Natural killer cell (primary cell): ENCODE data around the gene ASIC5. TPM values are rescaled to one million over a fixed set of nuclear protein-coding genes. Genes with fewer than 3 reads are reported as not detected.

Source experiments
- ATAC-seq, 3 donors: fragments of 150-1000 bp in 2 of 3; fragments of 200-7000 bp in 1 of 3; cut with Tn5 transposase; 1 replicate in 1 of 3; 2 replicates in 2 of 3; pipeline ENCODE4 v1.10.0; 2021; ENCODE audit warnings: mild to moderate bottlenecking in 2 of 3, moderate library complexity in 2 of 3
- DNase-seq, 2 donors: peaks; one replicate each; pipeline versions ENCODE4 v3.0.0 to v3.0.0-alpha.2; 2013 to 2021; ENCODE audit warnings: mixed read lengths in 1 of 2
- H3K27ac ChIP-seq: one replicate; pipeline ENCODE4 v1.5.1; 2013; ENCODE audit warnings: mild to moderate bottlenecking, low read length
- H3K27me3 ChIP-seq: one replicate; pipeline ENCODE4 v1.6.1; 2013; ENCODE audit warnings: low read length; ENCODE audit not compliant: control insufficient read depth, insufficient read depth
- H3K36me3 ChIP-seq: one replicate; pipeline ENCODE4 v1.6.1; 2013; ENCODE audit warnings: low read length; ENCODE audit not compliant: control insufficient read depth, insufficient read depth
- H3K4me1 ChIP-seq: one replicate; pipeline ENCODE4 v1.6.1; 2013; ENCODE audit warnings: low read length; ENCODE audit not compliant: control insufficient read depth, insufficient read depth
- H3K4me3 ChIP-seq: one replicate; pipeline ENCODE4 v1.5.1; 2013; ENCODE audit warnings: low read length
- H3K9me3 ChIP-seq: one replicate; pipeline ENCODE4 v1.6.1; 2013; ENCODE audit warnings: low read length; ENCODE audit not compliant: control insufficient read depth, insufficient read depth
- H3K27ac Mint-ChIP-seq, 2 donors: one replicate each; pipeline ENCODE4 v1.8.0; 2022; ENCODE audit warnings: mild to moderate bottlenecking in 2 of 2, mixed read lengths in 2 of 2, moderate library complexity in 1 of 2
- H3K27me3 Mint-ChIP-seq, 2 donors: one replicate each; pipeline ENCODE4 v1.8.0; 2022; ENCODE audit warnings: low read depth in 2 of 2, mixed read lengths in 2 of 2
- H3K36me3 Mint-ChIP-seq: one replicate; pipeline ENCODE4 v1.8.0; 2022; ENCODE audit warnings: mixed read lengths
- H3K4me1 Mint-ChIP-seq, 2 donors: one replicate each; pipeline ENCODE4 v1.8.0; 2022; ENCODE audit warnings: mixed read lengths in 2 of 2
- H3K4me3 Mint-ChIP-seq: one replicate; pipeline ENCODE4 v1.8.0; 2022; ENCODE audit warnings: mild to moderate bottlenecking, moderate library complexity, mixed read lengths
- H3K9me3 Mint-ChIP-seq, 2 donors: one replicate each; pipeline ENCODE4 v1.8.0; 2022; ENCODE audit warnings: mixed read lengths in 2 of 2
- CTCF ChIP-seq: fragments of 200-600 bp; IDR thresholded peaks from one replicate; pipeline ENCODE4 v1.8.0; 2022; ENCODE audit warnings: antibody characterized with exemption
- WGBS: methylation state at CpG from one replicate; pipeline ENCODE4 v1.1.7; 2013; ENCODE audit warnings: missing lambda C conversion rate; ENCODE audit not compliant: insufficient coverage; 5-methylcytosine and 5-hydroxymethylcytosine counted together
- intact Hi-C: fragments of 100-400 bp; cut with micrococcal nuclease; formaldehyde crosslinking; loops from one replicate; pipeline ENCODE4 v1.14.2; 2022
- total RNA-seq, 4 donors: library from RNA; stranded (reverse); fragments of 120-200 nt in 1 of 4; gene quantifications; one replicate each; pipeline versions ENCODE4 v1.2.3 to v1.2.4, GENCODE V29; 2013 to 2022

Gene ASIC5
- total RNA-seq, 3 donors from 2014 or later (not counting 1 experiment from before 2014, with no cell fraction given) = not detected

GRCh38 chr4:155889031-155889793 is 23.1 kb upstream of the ASIC5 start:
- Histone ChIP-seq H3K4me3 (no peak overlapping the region), H3K4me1 (no peaks in the 10 kb centered on the region), H3K36me3 (no peaks in the 10 kb centered on the region), H3K27ac (no peak overlapping the region), H3K27me3 (no peaks in the 10 kb centered on the region), H3K9me3 (no peaks in the 10 kb centered on the region)
- 62% methylated on average over 5 of the region's 5 CpGs for WGBS
- no peak for ATAC-seq
- peaks cover 3 to 11% of the 10 kb centered on the region in 2 donors for H3K9me3 Mint-ChIP-seq
- H3K27me3 Mint-ChIP-seq = peaks cover 0 to 3% of the 10 kb centered on the region in 2 donors
- intact Hi-C loops = no loop called here
- H3K27ac Mint-ChIP-seq = no peak overlapping the region
- H3K4me3 Mint-ChIP-seq = no peak overlapping the region
- no peak for DNase-seq
- no peaks in the 10 kb centered on the region for H3K36me3 Mint-ChIP-seq
- no peak for TF ChIP-seq CTCF
- H3K4me1 Mint-ChIP-seq = no peaks in the 10 kb centered on the region

GRCh38 chr4:155887847-155888570 is 21.9 kb upstream of the ASIC5 start:
- H3K4me1 ChIP-seq = no peaks in the 10 kb centered on the region
- no peak overlapping the region for H3K27ac ChIP-seq
- H3K9me3 ChIP-seq = no peaks in the 10 kb centered on the region
- H3K27ac Mint-ChIP-seq = no peak overlapping the region
- DNase-seq (no peak), ATAC-seq (no peak)
- no peak overlapping the region for H3K4me3 ChIP-seq
- H3K27me3 Mint-ChIP-seq = peaks cover 0 to 3% of the 10 kb centered on the region in 2 donors
- intact Hi-C loops = no loop called here
- H3K9me3 Mint-ChIP-seq = peaks cover 3 to 11% of the 10 kb centered on the region in 2 donors
- no peak overlapping the region for H3K4me3 Mint-ChIP-seq
- no peak for TF ChIP-seq CTCF
- H3K36me3 ChIP-seq = no peaks in the 10 kb centered on the region
- no peaks in the 10 kb centered on the region for H3K4me1 Mint-ChIP-seq
- H3K36me3 Mint-ChIP-seq = no peaks in the 10 kb centered on the region
- H3K27me3 ChIP-seq = no peaks in the 10 kb centered on the region
- WGBS = 70% methylated on average over 4 of the region's 6 CpGs

GRCh38 chr4:155887045-155887444 is 21.0 kb upstream of the ASIC5 start:
- H3K9me3 Mint-ChIP-seq = peaks cover 3 to 10% of the 10 kb centered on the region in 2 donors

More at GRCh38 chr4:155887045-155887444, 21.0 kb upstream of the ASIC5 start:
- Histone ChIP-seq H3K4me3 (no peak overlapping the region), H3K27ac (no peak overlapping the region), H3K36me3 (no peaks in the 10 kb centered on the region), H3K9me3 (no peaks in the 10 kb centered on the region), H3K4me1 (no peaks in the 10 kb centered on the region), H3K27me3 (no peaks in the 10 kb centered on the region)
- no CpG with 5 or more reads among the region's 1 CpG for WGBS
- no peak for DNase-seq
- Mint-ChIP-seq H3K4me1 (no peaks in the 10 kb centered on the region), H3K4me3 (no peak overlapping the region), H3K27me3 (peaks cover 0 to 3% of the 10 kb centered on the region in 2 donors), H3K27ac (no peak overlapping the region), H3K36me3 (no peaks in the 10 kb centered on the region)
- intact Hi-C loops = no loop called here
- no peak for TF ChIP-seq CTCF
- no peak for ATAC-seq
